IMR-90 (cell line): Measurements from ENCODE around the gene NKX6-1. TPM values are rescaled to one million over a fixed set of nuclear protein-coding genes. Genes with fewer than 3 reads are reported as not detected.

Source experiments
- ATAC-seq: fragments of 200-7000 bp; cut with Tn5 transposase; 2 replicates; pipeline ENCODE4 v1.9.1; 2020; ENCODE audit warnings: low read depth, mild to moderate bottlenecking, moderate library complexity
- BruUV-seq: library from RNA; stranded (reverse); fragments of 400-500 nt; replicated peaks from 2 replicates; lab custom pipeline; 2021; lab: Mats Ljungman, UMichigan
- CTCF ChIA-PET: fragments of 300-600 bp; formaldehyde crosslinking; extraction: SDS; loops from one replicate; lab custom pipeline; 2021; ENCODE audit warnings: antibody characterized with exemption; lab: Yijun Ruan, JAX
- POLR2A ChIA-PET: fragments of 300-600 bp; sonication (Branson Sonifier 250); formaldehyde crosslinking; loops from one replicate; lab custom pipeline; 2022; ENCODE audit warnings: antibody characterized with exemption; ENCODE audit not compliant: unreplicated experiment; lab: Charles Lee
- DNase-seq: peaks from one replicate; pipeline ENCODE4 v3.0.0; 2013
- H2AFZ ChIP-seq: replicated peaks from 2 replicates; pipeline ENCODE3; 2013; ENCODE audit warnings: low read length, mild to moderate bottlenecking; ENCODE audit not compliant: poor library complexity
- H2AK5ac ChIP-seq: 2 replicates; pipeline ENCODE4 v1.6.1; 2013; ENCODE audit warnings: low read depth, low read length, inconsistent platforms
- H2AK9ac ChIP-seq: replicated peaks from 2 replicates; pipeline ENCODE3; 2013; ENCODE audit warnings: mild to moderate bottlenecking, low read depth, low read length, moderate library complexity; ENCODE audit not compliant: poor library complexity
- H2BK120ac ChIP-seq: 2 replicates; pipeline ENCODE4 v1.6.1; 2013; ENCODE audit warnings: low read depth, low read length, inconsistent platforms
- H2BK15ac ChIP-seq: 3 replicates; pipeline ENCODE4 v1.6.1; 2013; ENCODE audit warnings: low read depth, low read length, inconsistent platforms
- H2BK20ac ChIP-seq: 2 replicates; pipeline ENCODE4 v1.6.1; 2013; ENCODE audit warnings: low read depth, mild to moderate bottlenecking, inconsistent platforms, low read length, moderate library complexity
- H2BK5ac ChIP-seq: 2 replicates; pipeline ENCODE4 v1.6.1; 2013; ENCODE audit warnings: mild to moderate bottlenecking, low read depth, low read length, inconsistent platforms; ENCODE audit not compliant: poor library complexity, severe bottlenecking
- H3K14ac ChIP-seq: replicated peaks from 2 replicates; pipeline ENCODE4 v1.6.1; 2013; ENCODE audit warnings: low read depth, low read length, inconsistent platforms
- H3K18ac ChIP-seq: 2 replicates; pipeline ENCODE4 v1.6.1; 2013; ENCODE audit warnings: low read depth, low read length, control low read depth
- H3K23ac ChIP-seq: 2 replicates; pipeline ENCODE4 v1.6.1; 2013; ENCODE audit warnings: low read depth, low read length, inconsistent platforms
- H3K27ac ChIP-seq: 2 replicates; pipeline ENCODE4 v1.5.1; 2013; ENCODE audit warnings: mild to moderate bottlenecking, control low read depth, low read length; ENCODE audit not compliant: insufficient read depth
- H3K27me3 ChIP-seq: 2 replicates; pipeline ENCODE4 v1.6.1; 2013; ENCODE audit warnings: low read length; ENCODE audit not compliant: control insufficient read depth, insufficient read depth
- H3K36me3 ChIP-seq: 2 replicates; pipeline ENCODE4 v1.6.1; 2013; ENCODE audit warnings: low read length, mixed read lengths; ENCODE audit not compliant: control insufficient read depth, insufficient read depth
- H3K4ac ChIP-seq: 2 replicates; pipeline ENCODE4 v1.6.1; 2013; ENCODE audit warnings: low read depth, low read length, inconsistent platforms
- H3K4me1 ChIP-seq: 2 replicates; pipeline ENCODE4 v1.6.1; 2013; ENCODE audit warnings: low read length, mixed read lengths; ENCODE audit not compliant: control insufficient read depth, insufficient read depth
- H3K4me2 ChIP-seq: 2 replicates; pipeline ENCODE4 v1.6.1; 2013; ENCODE audit warnings: low read depth, mild to moderate bottlenecking, control low read depth, low read length, moderate library complexity
- H3K4me3 ChIP-seq: 2 replicates; pipeline ENCODE4 v1.5.1; 2013; ENCODE audit warnings: low read depth, mild to moderate bottlenecking, control low read depth, low read length, moderate library complexity; ENCODE audit not compliant: insufficient read depth
- H3K56ac ChIP-seq: 2 replicates; pipeline ENCODE4 v1.6.1; 2013; ENCODE audit warnings: low read length, inconsistent platforms; ENCODE audit not compliant: insufficient read depth; ENCODE audit errors: extremely low read depth
- H3K79me1 ChIP-seq, 2 experiments: 2 replicates each; pipeline ENCODE4 v1.6.1; 2013; ENCODE audit warnings: low read length in 2 of 2, inconsistent platforms in 1 of 2, low read depth in 1 of 2
- H3K9ac ChIP-seq: 2 replicates; pipeline ENCODE4 v1.6.1; 2013; ENCODE audit warnings: low read depth, low read length, control low read depth
- H3K9me1 ChIP-seq: 2 replicates; pipeline ENCODE4 v1.6.1; 2013; ENCODE audit warnings: low read length, inconsistent platforms; ENCODE audit not compliant: insufficient read depth
- H3K9me3 ChIP-seq: 2 replicates; pipeline ENCODE4 v1.6.1; 2013; ENCODE audit warnings: low read length; ENCODE audit not compliant: control insufficient read depth, insufficient read depth
- H4K20me1 ChIP-seq: 2 replicates; pipeline ENCODE4 v1.6.1; 2013; ENCODE audit warnings: low read length, inconsistent platforms; ENCODE audit not compliant: insufficient read depth
- H4K5ac ChIP-seq: 2 replicates; pipeline ENCODE4 v1.6.1; 2013; ENCODE audit warnings: mild to moderate bottlenecking, low read depth, low read length, control low read depth
- H4K8ac ChIP-seq, 2 experiments: 2 replicates each; pipeline ENCODE4 v1.6.1; 2013; ENCODE audit warnings: low read depth in 2 of 2, low read length in 2 of 2, control low read depth in 1 of 2, inconsistent platforms in 1 of 2
- H4K91ac ChIP-seq: 2 replicates; pipeline ENCODE4 v1.6.1; 2013; ENCODE audit warnings: low read depth, low read length, inconsistent platforms; ENCODE audit not compliant: insufficient read depth
- FOS ChIP-seq: fragments of 150-350 bp; IDR thresholded peaks from 2 replicates; pipeline ENCODE4 v1.6.1; 2016; ENCODE audit warnings: low read depth, low read length
- MAFK ChIP-seq: IDR thresholded peaks from 2 replicates; pipeline ENCODE4 v1.6.1; 2012; ENCODE audit warnings: low read depth, low read length, improper control_type of control experiment
- RCOR1 ChIP-seq: IDR thresholded peaks from 2 replicates; pipeline ENCODE4 v1.6.1; 2012; ENCODE audit warnings: mild to moderate bottlenecking, low read length, improper control_type of control experiment; ENCODE audit not compliant: insufficient replicate concordance
- RFX5 ChIP-seq: IDR thresholded peaks from 2 replicates; pipeline ENCODE4 v1.8.0; 2012; ENCODE audit warnings: low read depth, mild to moderate bottlenecking, low read length, moderate library complexity
- WGBS, 2 experiments: methylation state at CpG; one replicate each; pipeline versions ENCODE4 v1.1.5 to v1.1.7; 2013; ENCODE audit warnings: missing lambda C conversion rate in 2 of 2; ENCODE audit not compliant: insufficient read length in 1 of 2; ENCODE audit errors: extremely low coverage in 2 of 2; 5-methylcytosine and 5-hydroxymethylcytosine counted together
- dilution Hi-C: fragments of 300-500 bp; cut with HindIII; formaldehyde crosslinking; loops from one replicate; pipeline ENCODE4 v1.14.3; 2018; ENCODE audit warnings: low sequenced_read_pairs; ENCODE audit not compliant: unreplicated experiment
- in situ Hi-C: fragments of 300-500 bp; cut with MboI; formaldehyde crosslinking; loops from 3 replicates; pipeline ENCODE4 v1.14.3; 2019; ENCODE audit warnings: low sequenced_read_pairs, inconsistent platforms, mixed read lengths
- intact Hi-C: fragments of 100-400 bp; cut with micrococcal nuclease; formaldehyde crosslinking; loops from 2 replicates; pipeline ENCODE4 v1.10.0; 2022
- polyA plus RNA-seq, 3 experiments: library from polyadenylated mRNA; depleted of rRNA; stranded (reverse); fragments of >200 nt; gene quantifications; 2 replicates each; pipeline ENCODE4 v1.2.3, GENCODE V29; 2012; ENCODE audit warnings: low replicate concordance in 1 of 3
- total RNA-seq: library from RNA; depleted of rRNA; stranded (reverse); fragments of >200 nt; gene quantifications from 2 replicates; pipeline ENCODE4 v1.2.3, GENCODE V29; 2012
- TF ChIP-seq, protein P1 (sequence below): conservative IDR thresholded peaks from 2 replicates; pipeline ENCODE4 v1.5.1; 2012; ENCODE audit warnings: mild to moderate bottlenecking, low read depth, low read length, improper control_type of control experiment

NKX6-1 gene
- total and polyA plus RNA-seq, 2 of the 4 experiments (the other 2 are of a cell fraction): under 0.01 to 0.24 TPM

GRCh38 chr4:84456157-84456556 is 42.9 kb downstream of the NKX6-1 start:
- H3K18ac ChIP-seq: no peak overlapping the region
- DNase-seq: no peak
- no peak overlapping the region for H2AK5ac ChIP-seq
- no peak overlapping the region for H3K27ac ChIP-seq
- no peaks in the 10 kb centered on the region for H3K36me3 ChIP-seq
- no peaks in the 10 kb centered on the region for H3K9me3 ChIP-seq
- intact Hi-C loops: no loop called here
- POLR2A ChIA-PET: no interaction called here
- no peak overlapping the region for H4K91ac ChIP-seq
- H3K79me1 ChIP-seq: no peaks in the 10 kb centered on the region
- H2AK9ac ChIP-seq: no peak overlapping the region
- no peak for ATAC-seq
- H3K9me1 ChIP-seq: no peaks in the 10 kb centered on the region
- H3K14ac ChIP-seq: no peak overlapping the region
- BruUV-seq: no TSS peak
- no peak overlapping the region for H2BK5ac ChIP-seq
- H2BK20ac ChIP-seq: no peak overlapping the region
- no peak overlapping the region for H3K23ac ChIP-seq
- H3K4me3 ChIP-seq: no peak overlapping the region
- H3K4me1 ChIP-seq: no peaks in the 10 kb centered on the region
- no peaks in the 10 kb centered on the region for H4K20me1 ChIP-seq
- H4K8ac ChIP-seq: no peak overlapping the region
- no peak overlapping the region for H2BK120ac ChIP-seq
- no peak overlapping the region for H2BK15ac ChIP-seq
- no peak overlapping the region for H3K4me2 ChIP-seq
- dilution Hi-C loops: no loop called here
- no CpG with 5 or more reads among the region's 4 CpGs for WGBS, 2 experiments
- in situ Hi-C loops: no loop called here
- H3K56ac ChIP-seq: no peak overlapping the region
- no peak overlapping the region for H2AFZ ChIP-seq
- CTCF ChIA-PET: no interaction called here
- TF ChIP-seq MAFK (no peak), RFX5 (no peak), RCOR1 (no peak), FOS (no peak)
- TF ChIP-seq, protein P1, sequence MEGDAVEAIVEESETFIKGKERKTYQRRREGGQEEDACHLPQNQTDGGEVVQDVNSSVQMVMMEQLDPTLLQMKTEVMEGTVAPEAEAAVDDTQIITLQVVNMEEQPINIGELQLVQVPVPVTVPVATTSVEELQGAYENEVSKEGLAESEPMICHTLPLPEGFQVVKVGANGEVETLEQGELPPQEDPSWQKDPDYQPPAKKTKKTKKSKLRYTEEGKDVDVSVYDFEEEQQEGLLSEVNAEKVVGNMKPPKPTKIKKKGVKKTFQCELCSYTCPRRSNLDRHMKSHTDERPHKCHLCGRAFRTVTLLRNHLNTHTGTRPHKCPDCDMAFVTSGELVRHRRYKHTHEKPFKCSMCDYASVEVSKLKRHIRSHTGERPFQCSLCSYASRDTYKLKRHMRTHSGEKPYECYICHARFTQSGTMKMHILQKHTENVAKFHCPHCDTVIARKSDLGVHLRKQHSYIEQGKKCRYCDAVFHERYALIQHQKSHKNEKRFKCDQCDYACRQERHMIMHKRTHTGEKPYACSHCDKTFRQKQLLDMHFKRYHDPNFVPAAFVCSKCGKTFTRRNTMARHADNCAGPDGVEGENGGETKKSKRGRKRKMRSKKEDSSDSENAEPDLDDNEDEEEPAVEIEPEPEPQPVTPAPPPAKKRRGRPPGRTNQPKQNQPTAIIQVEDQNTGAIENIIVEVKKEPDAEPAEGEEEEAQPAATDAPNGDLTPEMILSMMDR: no peak
- H4K5ac ChIP-seq: no peak overlapping the region
- H3K4ac ChIP-seq: no peak overlapping the region
- no peaks in the 10 kb centered on the region for H3K27me3 ChIP-seq
- no peak overlapping the region for H3K9ac ChIP-seq
